Vagina (tissue), 2 donors: ENCODE data around the gene STAT4. TPM values are rescaled to one million over a fixed set of nuclear protein-coding genes. Genes with fewer than 3 reads are reported as not detected.

Experiments used
- DNase-seq, 2 donors: peaks; one replicate each; pipeline ENCODE4 v3.0.0-alpha.2; 2017; ENCODE audit errors: extremely low spot score in 2 of 2
- H3K27ac ChIP-seq: fragments of 200-600 bp; sonication (generic); one replicate; pipeline ENCODE4 v1.5.1; 2019
- H3K27me3 ChIP-seq: fragments of 200-600 bp; sonication (generic); one replicate; pipeline ENCODE4 v1.5.1; 2019
- H3K36me3 ChIP-seq, 2 donors: fragments of 200-600 bp; sonication (generic); one replicate each; pipeline ENCODE4 v1.5.1; 2017 to 2019
- H3K4me1 ChIP-seq: fragments of 200-600 bp; sonication (generic); one replicate; pipeline ENCODE4 v1.5.1; 2019
- H3K4me3 ChIP-seq, 2 donors: fragments of 200-600 bp; sonication (generic); 1 replicate in 1 of 2; 2 replicates in 1 of 2; pipeline ENCODE4 v1.5.1; 2016 to 2019
- H3K9me3 ChIP-seq: fragments of 200-600 bp; sonication (generic); one replicate; pipeline ENCODE4 v1.5.1; 2019
- POLR2A ChIP-seq, 2 donors: fragments of 450-650 bp; IDR thresholded peaks; one replicate each; pipeline ENCODE4 v1.6.1; 2017; ENCODE audit warnings: antibody characterized with exemption in 2 of 2, mild to moderate bottlenecking in 2 of 2, moderate library complexity in 2 of 2
- POLR2AphosphoS5 ChIP-seq, 2 donors: sonication (generic); formaldehyde crosslinking; IDR thresholded peaks; one replicate each; pipeline ENCODE4 v1.9.0; 2017; ENCODE audit warnings: antibody characterized with exemption in 2 of 2, mild to moderate bottlenecking in 2 of 2, low read depth in 1 of 2; ENCODE audit not compliant: insufficient read depth in 1 of 2
- intact Hi-C: fragments of 100-400 bp; cut with DNase I; formaldehyde crosslinking; loops from one replicate; pipeline ENCODE4 v1.15.1; 2023
- total RNA-seq: library from RNA; depleted of rRNA; stranded (reverse); fragments of >200 nt; gene quantifications from one replicate; pipeline ENCODE4 v1.2.3, GENCODE V29; 2016
- TF ChIP-seq, protein P1 (sequence below), 3 experiments: fragments of 450-650 bp in 2 of 3; fragments of 200-600 bp in 1 of 3; sonication (generic) in 1 of 3; IDR thresholded peaks; one replicate each; pipeline ENCODE4 v1.5.1; 2017 to 2019; ENCODE audit warnings: antibody characterized with exemption in 3 of 3, mild to moderate bottlenecking in 2 of 3, moderate library complexity in 2 of 3

Gene STAT4
- total RNA-seq, 1 donor from 2014 or later = 9.1 TPM

- Histone ChIP-seq H3K36me3 (no peaks in the 10 kb centered on the region), H3K27me3 (no peaks in the 10 kb centered on the region), H3K4me1 (peaks cover 3% of the 10 kb centered on the region), H3K4me3 (no peak overlapping the region), H3K9me3 (no peaks in the 10 kb centered on the region), H3K27ac (no peak overlapping the region)
- TF ChIP-seq POLR2A (IDR thresholded peaks at IDR 0.05) (no peak), POLR2AphosphoS5 (IDR thresholded peaks at IDR 0.05; ENCODE audit: insufficient read depth in 1 of 2, low read depth in 1 of 2) (no peak)
- TF ChIP-seq, protein P1, sequence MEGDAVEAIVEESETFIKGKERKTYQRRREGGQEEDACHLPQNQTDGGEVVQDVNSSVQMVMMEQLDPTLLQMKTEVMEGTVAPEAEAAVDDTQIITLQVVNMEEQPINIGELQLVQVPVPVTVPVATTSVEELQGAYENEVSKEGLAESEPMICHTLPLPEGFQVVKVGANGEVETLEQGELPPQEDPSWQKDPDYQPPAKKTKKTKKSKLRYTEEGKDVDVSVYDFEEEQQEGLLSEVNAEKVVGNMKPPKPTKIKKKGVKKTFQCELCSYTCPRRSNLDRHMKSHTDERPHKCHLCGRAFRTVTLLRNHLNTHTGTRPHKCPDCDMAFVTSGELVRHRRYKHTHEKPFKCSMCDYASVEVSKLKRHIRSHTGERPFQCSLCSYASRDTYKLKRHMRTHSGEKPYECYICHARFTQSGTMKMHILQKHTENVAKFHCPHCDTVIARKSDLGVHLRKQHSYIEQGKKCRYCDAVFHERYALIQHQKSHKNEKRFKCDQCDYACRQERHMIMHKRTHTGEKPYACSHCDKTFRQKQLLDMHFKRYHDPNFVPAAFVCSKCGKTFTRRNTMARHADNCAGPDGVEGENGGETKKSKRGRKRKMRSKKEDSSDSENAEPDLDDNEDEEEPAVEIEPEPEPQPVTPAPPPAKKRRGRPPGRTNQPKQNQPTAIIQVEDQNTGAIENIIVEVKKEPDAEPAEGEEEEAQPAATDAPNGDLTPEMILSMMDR (IDR thresholded peaks at IDR 0.05) = no peak
- DNase-seq = no peak
- intact Hi-C loops = no loop called here
Measured at GRCh38 chr2:191026377-191026776, 124.4 kb downstream of the STAT4 start.

- H3K9me3 ChIP-seq = no peaks in the 10 kb centered on the region
- DNase-seq = no peak
- H3K27me3 ChIP-seq = no peaks in the 10 kb centered on the region
- no peaks in the 10 kb centered on the region for H3K36me3 ChIP-seq
- TF ChIP-seq, protein P1 (IDR thresholded peaks at IDR 0.05) = no peak
- no peak for TF ChIP-seq POLR2AphosphoS5 (IDR thresholded peaks at IDR 0.05; ENCODE audit: insufficient read depth in 1 of 2, low read depth in 1 of 2)
- TF ChIP-seq POLR2A (IDR thresholded peaks at IDR 0.05) = no peak
- H3K4me3 ChIP-seq = no peak overlapping the region
- H3K4me1 ChIP-seq = peaks cover 11% of the 10 kb centered on the region
- intact Hi-C loops = no loop called here
- no peak overlapping the region for H3K27ac ChIP-seq
Measured at GRCh38 chr2:191025135-191025534, 125.7 kb downstream of the STAT4 start.

GRCh38 chr2:191023235-191023679 lies 127.5 kb downstream of the STAT4 start:
- H3K27ac ChIP-seq = no peak overlapping the region
- intact Hi-C loops = loop anchor here (5.0 kb wide), 1 partner anchor 141 kb away; the partner anchor contains the start of gene GLS
- H3K36me3 ChIP-seq = no peaks in the 10 kb centered on the region
- H3K4me3 ChIP-seq = no peak overlapping the region
- no peak for DNase-seq
- TF ChIP-seq POLR2A (IDR thresholded peaks at IDR 0.05) (no peak), POLR2AphosphoS5 (IDR thresholded peaks at IDR 0.05; ENCODE audit: insufficient read depth in 1 of 2, low read depth in 1 of 2) (no peak)
- TF ChIP-seq, protein P1 (IDR thresholded peaks at IDR 0.05) = no peak
- no peaks in the 10 kb centered on the region for H3K9me3 ChIP-seq
- H3K27me3 ChIP-seq = no peaks in the 10 kb centered on the region
- H3K4me1 ChIP-seq = peaks cover 11% of the 10 kb centered on the region

DNA sequence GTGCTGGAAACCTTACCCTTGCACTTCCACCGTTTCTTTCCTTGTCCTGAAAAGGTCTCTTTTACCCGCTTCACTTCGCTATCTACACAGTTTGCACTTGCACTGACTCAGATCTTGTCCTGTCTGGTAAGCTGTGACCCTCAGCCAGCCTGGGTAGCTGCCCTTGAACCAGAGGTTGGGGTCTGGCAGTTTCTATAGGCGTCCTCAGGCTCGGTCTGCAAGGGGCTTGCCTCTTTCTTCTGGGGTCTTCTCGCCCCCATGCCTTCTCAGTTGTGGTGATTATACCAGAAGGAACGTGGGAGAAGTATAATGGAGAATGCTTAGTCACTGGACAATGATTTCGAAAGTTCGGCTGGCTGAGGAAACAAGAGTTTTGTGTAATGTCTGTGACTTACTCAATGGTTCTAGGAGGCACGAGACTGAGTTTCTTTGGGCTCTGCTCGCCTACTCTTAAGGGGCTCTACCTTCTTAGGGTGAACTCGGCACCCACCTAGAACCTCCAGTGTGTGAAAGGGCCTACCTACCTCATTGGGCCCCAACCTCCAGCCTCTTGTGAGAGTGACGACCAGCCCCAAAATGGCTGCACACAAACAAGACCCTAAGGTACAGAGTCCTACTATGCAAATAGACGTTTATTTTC lies 129.9 kb downstream of the STAT4 start:
- Histone ChIP-seq H3K4me1 (peaks cover 11% of the 10 kb centered on the region), H3K27ac (peak overlapping the region; percentile 89), H3K36me3 (no peaks in the 10 kb centered on the region), H3K27me3 (no peaks in the 10 kb centered on the region), H3K9me3 (no peaks in the 10 kb centered on the region), H3K4me3 (peak overlapping the region; percentile 66 to 84)
- TF ChIP-seq POLR2AphosphoS5 (IDR thresholded peaks at IDR 0.05; ENCODE audit: insufficient read depth in 1 of 2, low read depth in 1 of 2) (peak in 1 of 2 donors; percentile 68), POLR2A (IDR thresholded peaks at IDR 0.05) (no peak)
- DNase-seq = peak in 1 of 2 donors; percentile 93
- intact Hi-C loops = loop anchor here (5.0 kb wide), 1 partner anchor 139 kb away; the partner anchor contains the start of gene GLS

DNA sequence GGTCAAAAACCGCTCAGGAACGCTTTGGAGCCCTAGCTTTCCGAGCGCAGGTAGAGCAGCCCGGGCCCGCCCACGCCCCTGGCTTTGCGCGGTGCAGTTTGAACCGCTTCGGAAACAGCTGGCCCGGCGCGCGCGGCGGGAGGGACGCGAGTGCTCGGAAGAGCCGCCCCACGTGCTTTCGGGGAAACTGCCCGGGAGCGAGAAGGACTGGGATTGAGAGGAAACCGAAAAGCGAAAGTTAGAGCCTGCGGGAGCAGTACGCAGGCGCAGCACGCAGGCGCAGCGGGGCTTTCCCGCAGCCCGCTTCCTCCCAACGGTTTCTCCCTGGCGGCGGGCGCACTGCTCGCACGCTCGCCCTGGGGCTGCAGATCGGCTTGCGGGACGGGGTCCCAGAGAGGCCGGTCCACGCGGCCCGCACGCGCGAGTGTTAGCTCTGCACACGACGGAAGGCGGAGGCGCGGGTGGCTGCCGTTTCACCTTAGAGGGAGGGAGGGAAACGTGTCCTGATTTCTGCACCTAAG lies 130.5 kb downstream of the STAT4 start:
- Histone ChIP-seq H3K4me1 (peaks cover 11% of the 10 kb centered on the region), H3K9me3 (no peaks in the 10 kb centered on the region), H3K36me3 (no peaks in the 10 kb centered on the region), H3K4me3 (peak overlapping the region; percentile 66 to 84), H3K27ac (peak overlapping the region; percentile 89), H3K27me3 (no peaks in the 10 kb centered on the region)
- intact Hi-C loops = loop anchor here (5.0 kb wide), 1 partner anchor 138 kb away; the partner anchor contains the start of gene GLS
- peak in 1 of 2 donors; percentile 95 for DNase-seq
- TF ChIP-seq POLR2AphosphoS5 (IDR thresholded peaks at IDR 0.05; ENCODE audit: insufficient read depth in 1 of 2, low read depth in 1 of 2) (peak; percentile 98 to 99), POLR2A (IDR thresholded peaks at IDR 0.05) (peak in 1 of 2 donors; percentile 86)
- TF ChIP-seq, protein P1 (IDR thresholded peaks at IDR 0.05) = no peak
